Colonic mucosa (tissue), 4 donors: Measurements from ENCODE around the gene ATP1A4. TPM values are rescaled to one million over a fixed set of nuclear protein-coding genes. Genes with fewer than 3 reads are reported as not detected.

Experiments
- DNase-seq: peaks from one replicate; pipeline ENCODE4 v3.0.0-alpha.2; 2020
- H3K27ac ChIP-seq: fragments of 200-600 bp; one replicate; pipeline ENCODE4 v1.8.0; 2021
- H3K27me3 ChIP-seq: fragments of 200-600 bp; one replicate; pipeline ENCODE4 v1.8.0; 2021
- H3K36me3 ChIP-seq: fragments of 200-600 bp; one replicate; pipeline ENCODE4 v1.8.0; 2021
- H3K4me1 ChIP-seq: fragments of 200-600 bp; one replicate; pipeline ENCODE4 v1.8.0; 2021; ENCODE audit warnings: mild to moderate bottlenecking
- H3K4me3 ChIP-seq: fragments of 200-600 bp; one replicate; pipeline ENCODE4 v1.8.0; 2021
- H3K9ac ChIP-seq, 2 donors: one replicate each; pipeline ENCODE4 v1.7.0; 2013; ENCODE audit warnings: control low read depth in 2 of 2, low read depth in 2 of 2, low read length in 2 of 2
- H3K9me3 ChIP-seq: fragments of 200-600 bp; one replicate; pipeline ENCODE4 v1.8.0; 2021
- intact Hi-C: fragments of 100-400 bp; cut with DNase I; formaldehyde crosslinking; loops from one replicate; pipeline ENCODE4 v1.14.1; 2022
- total RNA-seq, 2 donors: library from RNA; stranded (reverse); fragmentation: NEBNext Ultra II Directional in 1 of 2; extraction: Animal tissue kit (Norgen Biotek cat#: 25700) in 1 of 2; gene quantifications; one replicate each; pipeline ENCODE4 v1.2.1, GENCODE V29; 2021
- TF ChIP-seq, protein P1 (sequence below): fragments of 200-600 bp; IDR thresholded peaks from one replicate; pipeline ENCODE4 v1.8.0; 2022; ENCODE audit warnings: antibody characterized with exemption, mild to moderate bottlenecking
- donor health status: healthy.
- donor health status: DM: no; HTN: no; CAD: no.
- donor health status: DM: no; HTN: no; CAD: no.

Gene ATP1A4
- total RNA-seq, 2 donors from 2014 or later = not detected

DNA sequence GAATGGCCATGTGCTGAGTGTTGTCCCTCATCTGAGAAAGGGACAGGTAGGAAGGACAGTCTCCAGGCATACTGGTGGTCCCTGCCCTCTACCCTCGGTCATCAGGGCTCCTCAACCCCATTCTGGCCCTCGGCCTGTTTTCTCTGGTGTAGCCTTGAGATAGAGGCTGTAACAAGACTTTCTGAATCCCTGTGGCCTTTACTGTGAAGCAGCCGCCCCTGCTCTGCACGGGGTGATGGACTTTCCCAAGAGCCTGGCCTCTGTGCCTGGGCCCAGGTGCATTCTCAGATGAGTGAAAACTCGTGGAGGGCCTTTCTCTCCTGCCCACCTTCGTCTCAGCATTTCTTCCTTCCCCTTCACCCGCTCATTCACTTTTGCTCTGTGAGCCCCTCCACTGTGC lies 36.0 kb downstream of the ATP1A4 start:
- Histone ChIP-seq H3K4me1 (no peaks in the 10 kb centered on the region), H3K4me3 (no peak overlapping the region), H3K27me3 (no peaks in the 10 kb centered on the region), H3K9me3 (no peaks in the 10 kb centered on the region), H3K36me3 (no peaks in the 10 kb centered on the region), H3K9ac (no peak overlapping the region), H3K27ac (no peak overlapping the region)
- intact Hi-C loops = no loop called here
- no peak for DNase-seq
- TF ChIP-seq, protein P1, sequence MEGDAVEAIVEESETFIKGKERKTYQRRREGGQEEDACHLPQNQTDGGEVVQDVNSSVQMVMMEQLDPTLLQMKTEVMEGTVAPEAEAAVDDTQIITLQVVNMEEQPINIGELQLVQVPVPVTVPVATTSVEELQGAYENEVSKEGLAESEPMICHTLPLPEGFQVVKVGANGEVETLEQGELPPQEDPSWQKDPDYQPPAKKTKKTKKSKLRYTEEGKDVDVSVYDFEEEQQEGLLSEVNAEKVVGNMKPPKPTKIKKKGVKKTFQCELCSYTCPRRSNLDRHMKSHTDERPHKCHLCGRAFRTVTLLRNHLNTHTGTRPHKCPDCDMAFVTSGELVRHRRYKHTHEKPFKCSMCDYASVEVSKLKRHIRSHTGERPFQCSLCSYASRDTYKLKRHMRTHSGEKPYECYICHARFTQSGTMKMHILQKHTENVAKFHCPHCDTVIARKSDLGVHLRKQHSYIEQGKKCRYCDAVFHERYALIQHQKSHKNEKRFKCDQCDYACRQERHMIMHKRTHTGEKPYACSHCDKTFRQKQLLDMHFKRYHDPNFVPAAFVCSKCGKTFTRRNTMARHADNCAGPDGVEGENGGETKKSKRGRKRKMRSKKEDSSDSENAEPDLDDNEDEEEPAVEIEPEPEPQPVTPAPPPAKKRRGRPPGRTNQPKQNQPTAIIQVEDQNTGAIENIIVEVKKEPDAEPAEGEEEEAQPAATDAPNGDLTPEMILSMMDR = no peak

DNA sequence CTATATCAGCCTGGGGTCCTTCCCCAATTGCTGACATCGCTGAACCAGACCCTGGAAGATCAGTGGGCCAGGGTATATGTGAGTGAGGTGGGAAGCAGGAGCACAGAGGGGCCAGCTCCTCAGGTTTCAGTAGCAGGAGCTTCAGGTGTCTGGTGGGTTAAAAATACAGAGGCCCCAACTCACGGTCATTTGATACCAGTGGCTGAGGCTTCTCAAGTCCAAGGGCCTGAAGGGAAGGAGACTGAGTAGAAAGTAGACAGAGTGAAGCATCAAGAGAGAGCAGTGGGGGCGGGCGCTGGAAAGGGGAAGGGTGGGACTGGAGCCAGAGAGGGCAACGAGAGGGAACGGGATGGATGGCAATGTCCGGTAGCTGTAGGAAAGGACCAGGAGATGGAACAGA lies 36.9 kb downstream of the ATP1A4 start:
- no peak overlapping the region for H3K9ac ChIP-seq
- no peak overlapping the region for H3K4me3 ChIP-seq
- TF ChIP-seq, protein P1 = no peak
- no peaks in the 10 kb centered on the region for H3K4me1 ChIP-seq
- intact Hi-C loops = no loop called here
- H3K36me3 ChIP-seq = no peaks in the 10 kb centered on the region
- no peaks in the 10 kb centered on the region for H3K9me3 ChIP-seq
- H3K27me3 ChIP-seq = no peaks in the 10 kb centered on the region
- no peak for DNase-seq
- no peak overlapping the region for H3K27ac ChIP-seq

DNA sequence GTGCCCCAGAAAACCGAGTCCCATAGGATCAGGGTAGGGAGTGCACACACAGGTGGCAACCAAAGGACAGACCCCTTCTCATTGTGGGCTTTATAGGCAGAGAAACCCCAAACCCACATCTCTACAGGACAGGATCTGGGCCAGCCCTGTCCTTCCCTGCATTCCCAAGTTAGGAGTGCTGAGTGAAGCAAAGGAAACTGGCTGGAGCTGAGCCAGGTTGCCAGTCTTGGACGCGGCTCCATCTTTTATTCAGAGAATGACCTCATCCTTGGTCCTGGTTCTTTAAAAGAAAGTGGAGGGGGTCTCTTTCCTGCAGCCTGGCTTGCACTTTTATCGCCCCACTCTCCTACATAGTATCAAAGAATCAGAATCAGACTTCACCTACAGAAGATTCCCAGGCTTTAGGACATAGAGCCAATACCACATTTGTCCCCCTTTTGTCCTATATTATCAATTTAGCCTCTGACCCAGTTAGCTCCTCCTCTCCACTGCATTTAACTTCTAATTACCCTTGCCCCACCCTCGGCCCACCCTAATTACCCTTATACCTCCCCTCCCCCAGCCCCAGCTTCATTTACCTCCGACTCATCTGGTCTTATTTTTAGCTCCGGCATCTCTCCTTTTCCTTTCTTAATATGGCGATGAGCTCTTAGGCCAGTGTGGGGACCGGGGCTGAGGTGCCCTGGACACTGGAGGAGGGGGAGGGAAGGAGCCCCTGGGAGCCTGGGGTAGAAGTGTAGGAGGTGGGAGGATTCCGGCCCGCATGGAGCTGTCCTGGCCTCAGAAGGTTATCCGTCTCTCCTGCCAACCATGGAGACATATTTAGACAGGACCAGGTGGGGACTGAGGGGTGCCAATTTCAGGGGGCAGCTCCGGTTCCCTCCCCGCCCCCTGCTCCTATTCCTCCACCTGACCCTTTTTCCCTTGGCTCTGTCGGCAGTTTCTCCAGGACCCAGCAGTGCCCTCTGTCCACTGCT lies 38.5 kb downstream of the ATP1A4 start, which contains the start of gene CASQ1:
CASQ1 (plus strand) TSS at position 927 of the 977 bp plus-strand sequence. CDS start 177 bp downstream, outside the sequence.
- intact Hi-C loops = loop anchor here (5.0 to 10.0 kb wide), 3 partner anchors 85 to 187 kb away; no protein-coding TSS in a partner anchor
- no peak within 1 kb of the TSS for H3K9ac ChIP-seq

DNA sequence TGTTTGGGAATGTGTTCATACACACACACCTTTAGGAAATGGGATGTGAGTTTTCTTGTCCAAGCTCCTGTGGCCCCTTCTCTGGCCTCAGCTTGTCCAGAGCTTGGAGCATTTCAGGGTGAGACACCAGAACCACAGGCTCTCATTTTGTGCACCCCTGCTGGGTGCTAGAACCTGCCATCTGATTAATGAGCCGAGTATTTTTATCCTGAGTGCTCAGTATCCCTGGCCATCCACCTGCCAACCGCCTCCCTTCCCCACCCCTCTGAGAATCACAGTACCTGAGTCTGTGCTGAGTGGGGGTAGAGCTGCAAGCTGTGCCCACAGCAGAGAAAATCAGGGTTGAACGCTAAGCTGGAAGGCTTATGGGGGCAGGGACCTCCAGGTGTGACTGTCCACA lies 40.4 kb downstream of the ATP1A4 start:
- intact Hi-C loops = loop anchor here (2.0 to 10.0 kb wide), 4 partner anchors 59 to 186 kb away; no protein-coding TSS in a partner anchor
- no peaks in the 10 kb centered on the region for H3K27me3 ChIP-seq
- H3K9me3 ChIP-seq = no peaks in the 10 kb centered on the region
- DNase-seq = no peak
- TF ChIP-seq, protein P1 = no peak
- H3K9ac ChIP-seq = no peak overlapping the region
- no peaks in the 10 kb centered on the region for H3K4me1 ChIP-seq
- H3K36me3 ChIP-seq = no peaks in the 10 kb centered on the region
- H3K4me3 ChIP-seq = no peak overlapping the region
- no peak overlapping the region for H3K27ac ChIP-seq

More for the DNA sequence above, 38.5 kb downstream of the ATP1A4 start, which contains the start of gene CASQ1:
- H3K9me3 ChIP-seq = no peaks in the 10 kb centered on the region
- H3K27me3 ChIP-seq = no peaks in the 10 kb centered on the region
- H3K4me3 ChIP-seq = no peak within 1 kb of the TSS
- TF ChIP-seq, protein P1 = no peak
- H3K36me3 ChIP-seq = no peaks in the 10 kb centered on the region
- H3K27ac ChIP-seq = no peak within 1 kb of the TSS
- H3K4me1 ChIP-seq = no peaks in the 10 kb centered on the region
- no peak for DNase-seq

DNA sequence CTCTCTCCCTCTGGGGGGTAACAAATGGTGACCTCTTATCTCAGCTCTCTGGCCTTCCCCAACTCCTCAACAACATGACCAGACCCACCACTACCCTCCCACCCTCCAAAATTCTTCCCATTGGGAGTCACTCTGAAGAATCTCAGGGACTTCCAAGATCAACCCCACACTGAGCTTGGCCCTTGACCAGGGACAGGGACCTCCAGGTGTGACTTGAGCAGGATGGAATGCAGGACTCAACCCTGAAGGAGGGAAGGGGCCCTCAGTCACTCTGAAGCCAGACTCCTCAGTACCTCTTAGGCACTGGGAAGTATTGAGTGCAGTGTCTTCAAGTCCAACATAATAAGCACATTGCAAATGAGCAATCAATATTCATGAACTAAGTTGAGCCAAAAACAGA lies 40.8 kb downstream of the ATP1A4 start:
- Histone ChIP-seq H3K27me3 (no peaks in the 10 kb centered on the region), H3K27ac (no peak overlapping the region), H3K36me3 (no peaks in the 10 kb centered on the region), H3K4me3 (no peak overlapping the region), H3K9me3 (no peaks in the 10 kb centered on the region), H3K4me1 (no peaks in the 10 kb centered on the region), H3K9ac (no peak overlapping the region)
- no peak for DNase-seq
- TF ChIP-seq, protein P1 = no peak
- intact Hi-C loops = loop anchor here (2.0 to 10.0 kb wide), 4 partner anchors 59 to 185 kb away; no protein-coding TSS in a partner anchor
